Activated CD8-positive, alpha-beta memory T cell treated with anti-CD3 and anti-CD28 coated beads, Interleukin-2, amount 10 ng/mL, durations not matched to agents 7 days and 5 days (primary cell): ENCODE results near the gene TAS2R43. TPM values are rescaled to one million over a fixed set of nuclear protein-coding genes. Genes with fewer than 3 reads are reported as not detected.
"Not testable (repeated sequence)": the region's sequence is repeated elsewhere in the genome, so short reads cannot be mapped to it uniquely, and the experiment has no call there.

Source experiments
- ATAC-seq: fragments of 150-1000 bp; cut with Tn5 transposase; one replicate; pipeline ENCODE4 v1.10.0; 2021; ENCODE audit warnings: moderate library complexity
- CTCF ChIA-PET: fragments of 350-600 bp; sonication (Branson Sonifier 250); formaldehyde crosslinking; loops from one replicate; lab custom pipeline; 2021; ENCODE audit warnings: antibody characterized with exemption; lab: Charles Lee
- DNase-seq: peaks from one replicate; pipeline ENCODE4 v3.0.0-alpha.2; 2020
- H3K27ac Mint-ChIP-seq: one replicate; pipeline ENCODE4 v1.8.0; 2021; ENCODE audit warnings: mild to moderate bottlenecking, mixed read lengths
- H3K27me3 Mint-ChIP-seq: one replicate; pipeline ENCODE4 v1.8.0; 2021; ENCODE audit warnings: mixed read lengths
- H3K36me3 Mint-ChIP-seq: one replicate; pipeline ENCODE4 v1.8.0; 2021; ENCODE audit warnings: mild to moderate bottlenecking, mixed read lengths
- H3K4me1 Mint-ChIP-seq: one replicate; pipeline ENCODE4 v1.8.0; 2021; ENCODE audit warnings: mixed read lengths
- H3K4me3 Mint-ChIP-seq: one replicate; pipeline ENCODE4 v1.8.0; 2021; ENCODE audit warnings: mild to moderate bottlenecking, moderate library complexity, mixed read lengths
- H3K9me3 Mint-ChIP-seq: one replicate; pipeline ENCODE4 v1.8.0; 2022; ENCODE audit warnings: low read depth, mixed read lengths
- total RNA-seq, 2 experiments: library from RNA; stranded (reverse); gene quantifications; one replicate each; pipeline ENCODE4 v1.2.3, GENCODE V29; 2021

The TAS2R43 gene
- total RNA-seq: under 1 TPM; 0.28 to 0.53 TPM

DNA sequence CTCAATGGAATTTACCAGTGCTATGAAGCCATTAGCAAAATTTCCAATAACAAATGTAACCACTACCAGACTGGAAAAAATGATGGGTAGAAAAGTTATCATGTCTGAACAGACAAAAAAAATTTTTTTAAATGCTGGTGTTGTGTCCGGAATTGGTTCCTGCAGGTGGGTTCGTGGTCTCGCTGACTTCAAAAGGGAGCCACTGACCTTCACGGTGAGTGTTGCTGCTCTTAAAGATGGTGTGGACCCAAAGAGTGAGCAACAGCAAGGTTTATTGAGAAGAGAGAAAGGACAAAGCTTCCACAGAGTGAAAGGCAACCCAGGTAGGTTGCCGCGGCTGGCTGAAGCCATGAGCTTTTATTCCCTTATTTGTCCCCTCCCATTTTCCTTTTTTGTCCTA is at the start of gene TAS2R43:
Gene TAS2R43 (minus strand): TSS at position 186 of the 400 bp plus-strand sequence. CDS start 84 bp downstream, at position 102.
- Mint-ChIP-seq H3K27me3 (no peaks in the 10 kb centered on the region), H3K27ac (no peak within 1 kb of the TSS), H3K4me1 (no peaks in the 10 kb centered on the region), H3K4me3 (no peak within 1 kb of the TSS), H3K36me3 (peaks cover 7% of the 10 kb centered on the region), H3K9me3 (no peaks in the 10 kb centered on the region)
- DNase-seq (no peak), ATAC-seq (no peak)
- CTCF ChIA-PET: no interaction called here

GRCh38 chr12:11136075-11136474 is 44.0 kb upstream of the TAS2R43 start:
- ATAC-seq (no peak), DNase-seq (no peak)
- H3K27me3 Mint-ChIP-seq: no peaks in the 10 kb centered on the region
- H3K4me1 Mint-ChIP-seq: peaks cover 10% of the 10 kb centered on the region
- no peak overlapping the region for H3K4me3 Mint-ChIP-seq
- no peak overlapping the region for H3K27ac Mint-ChIP-seq
- CTCF ChIA-PET: no interaction called here
- H3K36me3 Mint-ChIP-seq: peaks cover 33% of the 10 kb centered on the region
- H3K9me3 Mint-ChIP-seq: no peaks in the 10 kb centered on the region

GRCh38 chr12:11134305-11134704 is 42.2 kb upstream of the TAS2R43 start, which contains the start of gene TAS2R30:
Gene TAS2R30, minus strand, starts transcription at chr12:11134644. Its CDS starts 400 bp downstream, at chr12:11134244.
- Mint-ChIP-seq H3K4me1 (peaks cover 10% of the 10 kb centered on the region), H3K9me3 (no peaks in the 10 kb centered on the region), H3K27me3 (no peaks in the 10 kb centered on the region), H3K4me3 (no peak within 1 kb of the TSS), H3K36me3 (peaks cover 36% of the 10 kb centered on the region), H3K27ac (no peak within 1 kb of the TSS)
- no peak for ATAC-seq
- no peak for DNase-seq
- CTCF ChIA-PET: no interaction called here

DNA sequence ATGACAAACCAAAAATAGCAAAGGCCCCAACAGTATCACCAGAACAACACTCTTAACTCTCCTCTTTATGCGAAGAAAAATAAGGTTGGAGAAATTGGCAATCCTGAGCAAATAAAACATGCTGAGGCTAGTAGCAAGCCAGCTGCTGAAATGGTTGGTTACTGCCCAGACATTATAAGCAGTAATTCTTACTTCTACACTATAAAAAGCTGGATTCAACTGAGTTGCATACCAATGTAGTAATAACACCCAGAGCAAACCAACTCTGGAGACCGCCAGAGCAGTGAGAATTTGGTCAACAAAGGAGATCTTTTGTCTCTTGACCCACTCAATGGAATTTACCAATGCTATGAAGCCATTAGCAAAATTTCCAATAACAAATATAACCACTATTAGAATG is 41.7 kb upstream of the TAS2R43 start:
- ATAC-seq (no peak), DNase-seq (no peak)
- no peak overlapping the region for H3K4me3 Mint-ChIP-seq
- H3K9me3 Mint-ChIP-seq: no peaks in the 10 kb centered on the region
- CTCF ChIA-PET: no interaction called here
- no peaks in the 10 kb centered on the region for H3K27me3 Mint-ChIP-seq
- H3K36me3 Mint-ChIP-seq: peaks cover 35% of the 10 kb centered on the region
- no peak overlapping the region for H3K27ac Mint-ChIP-seq
- H3K4me1 Mint-ChIP-seq: peaks cover 10% of the 10 kb centered on the region

DNA sequence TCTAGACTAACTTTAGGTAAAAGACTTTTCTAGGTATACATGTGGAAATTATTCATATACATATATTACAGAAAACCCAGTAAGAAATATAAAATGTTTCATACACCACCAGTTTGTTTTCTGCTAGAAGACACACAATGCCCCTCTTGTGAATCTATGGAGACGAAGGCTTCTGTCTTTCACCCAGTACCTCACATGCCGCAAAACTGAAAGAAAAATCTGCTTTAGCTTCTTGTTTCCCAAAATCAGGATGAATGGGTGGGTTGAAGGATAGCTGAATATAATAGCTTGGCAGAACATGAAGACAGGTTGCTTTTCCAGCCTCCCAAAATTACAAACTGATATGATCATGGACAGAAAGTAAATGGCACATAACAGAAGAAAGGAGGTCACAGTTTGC is 41.0 kb upstream of the TAS2R43 start:
- peaks cover 10% of the 10 kb centered on the region for H3K4me1 Mint-ChIP-seq
- DNase-seq: no peak
- no peaks in the 10 kb centered on the region for H3K27me3 Mint-ChIP-seq
- no peak for ATAC-seq
- peaks cover 41% of the 10 kb centered on the region for H3K36me3 Mint-ChIP-seq
- H3K27ac Mint-ChIP-seq: no peak overlapping the region
- CTCF ChIA-PET: no interaction called here
- no peaks in the 10 kb centered on the region for H3K9me3 Mint-ChIP-seq
- H3K4me3 Mint-ChIP-seq: no peak overlapping the region

- CTCF ChIA-PET: no interaction called here
Measured at GRCh38 chr12:11130999-11131398, 38.9 kb upstream of the TAS2R43 start.

GRCh38 chr12:11130382-11130781 is 38.3 kb upstream of the TAS2R43 start:
- H3K27ac Mint-ChIP-seq: no peak overlapping the region
- DNase-seq: no peak
- peaks cover 51% of the 10 kb centered on the region for H3K36me3 Mint-ChIP-seq
- H3K4me1 Mint-ChIP-seq: peaks cover 4% of the 10 kb centered on the region
- no peak for ATAC-seq
- CTCF ChIA-PET: no interaction called here
- H3K9me3 Mint-ChIP-seq: no peaks in the 10 kb centered on the region
- no peak overlapping the region for H3K4me3 Mint-ChIP-seq
- H3K27me3 Mint-ChIP-seq: no peaks in the 10 kb centered on the region

More at GRCh38 chr12:11130999-11131398, 38.9 kb upstream of the TAS2R43 start:
- Mint-ChIP-seq H3K4me3 (no peak overlapping the region), H3K27me3 (no peaks in the 10 kb centered on the region), H3K9me3 (no peaks in the 10 kb centered on the region), H3K36me3 (peaks cover 52% of the 10 kb centered on the region), H3K27ac (no peak overlapping the region), H3K4me1 (peaks cover 4% of the 10 kb centered on the region)
- ATAC-seq: no peak
- DNase-seq: no peak

DNA sequence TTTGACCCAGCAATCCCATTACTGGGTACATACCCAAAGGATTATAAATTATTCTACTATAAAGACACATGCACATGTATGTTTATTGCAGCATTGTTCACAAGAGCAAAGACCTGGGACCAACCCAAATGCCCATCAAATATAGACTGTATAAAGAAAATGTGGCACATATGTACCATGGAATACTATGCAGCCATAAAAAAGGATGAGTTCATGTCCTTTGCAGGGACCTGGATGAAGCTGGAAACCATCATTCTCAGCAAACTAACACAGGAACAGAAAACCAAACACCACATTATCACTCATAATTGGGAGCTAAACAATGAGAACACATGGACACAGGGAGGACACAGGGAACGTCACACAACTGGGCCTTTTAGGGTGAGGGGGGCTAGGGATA is 22.0 kb upstream of the TAS2R43 start:
- H3K4me3 Mint-ChIP-seq, H3K27me3 Mint-ChIP-seq, CTCF ChIA-PET, H3K27ac Mint-ChIP-seq, ATAC-seq, DNase-seq: not testable (repeated sequence)
- H3K36me3 Mint-ChIP-seq: peaks cover 85% of the 10 kb centered on the region
- H3K9me3 Mint-ChIP-seq: peaks cover 39% of the 10 kb centered on the region
- H3K4me1 Mint-ChIP-seq: peaks cover 15% of the 10 kb centered on the region

GRCh38 chr12:11111213-11111612 is 19.1 kb upstream of the TAS2R43 start:
- H3K36me3 Mint-ChIP-seq: peaks cover 89% of the 10 kb centered on the region
- peaks cover 19% of the 10 kb centered on the region for H3K4me1 Mint-ChIP-seq
- H3K27me3 Mint-ChIP-seq, CTCF ChIA-PET, ATAC-seq, H3K27ac Mint-ChIP-seq, H3K4me3 Mint-ChIP-seq, DNase-seq: not testable (repeated sequence)
- H3K9me3 Mint-ChIP-seq: peaks cover 37% of the 10 kb centered on the region

GRCh38 chr12:11108862-11109261 is 16.7 kb upstream of the TAS2R43 start:
- Mint-ChIP-seq H3K4me3 (no peak overlapping the region), H3K27ac (peak overlapping the region; percentile 59), H3K4me1 (peaks cover 19% of the 10 kb centered on the region), H3K27me3 (no peaks in the 10 kb centered on the region), H3K9me3 (peaks cover 28% of the 10 kb centered on the region), H3K36me3 (peaks cover 82% of the 10 kb centered on the region)
- CTCF ChIA-PET: no interaction called here
- ATAC-seq (no peak), DNase-seq (no peak)

DNA sequence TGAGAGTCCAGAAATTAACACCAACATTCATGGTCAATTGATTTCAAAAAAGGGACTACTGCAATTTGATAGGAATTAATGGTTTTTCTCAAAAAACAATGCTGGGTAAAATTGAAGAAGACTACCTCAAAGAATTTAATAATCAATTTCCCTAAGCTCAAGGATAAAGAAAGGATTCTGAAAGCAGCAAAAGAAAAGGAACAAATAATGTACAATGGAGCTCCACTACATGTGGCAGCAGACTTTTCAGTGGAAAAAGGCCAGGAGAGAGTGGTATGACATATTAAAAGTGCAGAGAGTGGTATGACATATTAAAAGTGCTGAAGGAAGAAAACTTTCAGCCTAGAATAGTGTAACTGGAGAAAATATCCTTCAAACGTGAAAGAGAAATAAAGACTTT is 15.6 kb upstream of the TAS2R43 start:
- H3K27me3 Mint-ChIP-seq: no peaks in the 10 kb centered on the region
- CTCF ChIA-PET: interaction anchor here (0.9 kb wide), 1 partner anchor 63 kb away, joined by 3 read pairs; the partner anchor contains the start of gene SMIM10L1
- DNase-seq (no peak), ATAC-seq (no peak)
- H3K27ac Mint-ChIP-seq: no peak overlapping the region
- peaks cover 19% of the 10 kb centered on the region for H3K4me1 Mint-ChIP-seq
- H3K4me3 Mint-ChIP-seq: no peak overlapping the region
- peaks cover 80% of the 10 kb centered on the region for H3K36me3 Mint-ChIP-seq
- peaks cover 23% of the 10 kb centered on the region for H3K9me3 Mint-ChIP-seq

GRCh38 chr12:11106288-11106687 is 14.2 kb upstream of the TAS2R43 start:
- Mint-ChIP-seq H3K4me1 (peaks cover 16% of the 10 kb centered on the region), H3K36me3 (peaks cover 71% of the 10 kb centered on the region), H3K27ac (no peak overlapping the region), H3K27me3 (no peaks in the 10 kb centered on the region), H3K4me3 (no peak overlapping the region), H3K9me3 (peaks cover 18% of the 10 kb centered on the region)
- no peak for ATAC-seq
- CTCF ChIA-PET: no interaction called here
- DNase-seq: no peak

DNA sequence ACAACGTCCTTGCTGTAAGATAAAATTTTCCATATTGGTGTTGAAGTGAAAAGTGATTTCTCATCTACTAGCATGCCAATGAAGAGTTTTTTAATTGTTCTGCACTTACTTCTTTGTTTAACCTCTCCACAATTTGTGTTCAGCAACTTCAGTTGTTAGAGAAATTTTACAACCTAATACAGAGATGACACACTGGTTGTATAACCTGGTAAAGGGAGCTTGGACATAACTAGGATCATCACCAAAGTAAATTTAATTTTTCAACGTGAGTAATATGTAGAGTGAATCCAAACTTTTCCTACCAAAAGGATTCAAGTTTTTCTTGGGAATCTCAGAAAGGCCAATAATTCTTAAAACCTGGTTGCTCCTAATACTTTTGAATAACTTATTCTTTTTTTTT is 13.4 kb upstream of the TAS2R43 start:
- DNase-seq (no peak), ATAC-seq (no peak)
- H3K27me3 Mint-ChIP-seq: no peaks in the 10 kb centered on the region
- peaks cover 66% of the 10 kb centered on the region for H3K36me3 Mint-ChIP-seq
- H3K4me3 Mint-ChIP-seq: no peak overlapping the region
- CTCF ChIA-PET: no interaction called here
- H3K27ac Mint-ChIP-seq: no peak overlapping the region
- H3K9me3 Mint-ChIP-seq: peaks cover 13% of the 10 kb centered on the region
- H3K4me1 Mint-ChIP-seq: peaks cover 11% of the 10 kb centered on the region

- H3K4me3 Mint-ChIP-seq, H3K4me1 Mint-ChIP-seq, H3K9me3 Mint-ChIP-seq, H3K27me3 Mint-ChIP-seq, CTCF ChIA-PET, H3K27ac Mint-ChIP-seq, DNase-seq, ATAC-seq: not testable (repeated sequence)
- peaks cover 19% of the 10 kb centered on the region for H3K36me3 Mint-ChIP-seq
Measured at GRCh38 chr12:11094910-11095309, 2.8 kb upstream of the TAS2R43 start.

- Mint-ChIP-seq H3K4me3 (no peak overlapping the region), H3K36me3 (peaks cover 10% of the 10 kb centered on the region), H3K9me3 (peaks cover 1% of the 10 kb centered on the region), H3K27ac (no peak overlapping the region), H3K4me1 (no peaks in the 10 kb centered on the region), H3K27me3 (no peaks in the 10 kb centered on the region)
- no peak for DNase-seq
- ATAC-seq: no peak
- CTCF ChIA-PET: no interaction called here
Measured at GRCh38 chr12:11089246-11089645, 2.9 kb downstream of the TAS2R43 start.
